Brain microvascular endothelial cell (primary cell): Measurements from ENCODE around the gene LIF.

Experiments
- DNase-seq: peaks from one replicate; pipeline ENCODE4 v3.0.0-alpha.2; 2020
- H3K27ac ChIP-seq: fragments of 250-450 bp; sonication (Bioruptor Pico); 2 replicates; pipeline ENCODE4 v1.5.1; 2020; ENCODE audit warnings: mild to moderate bottlenecking, moderate library complexity
- H3K27me3 ChIP-seq: fragments of 250-450 bp; sonication (Bioruptor Pico); replicated peaks from 2 replicates; pipeline ENCODE4 v1.5.1; 2020; ENCODE audit warnings: mild to moderate bottlenecking
- H3K36me3 ChIP-seq: fragments of 250-450 bp; sonication (Bioruptor Pico); replicated peaks from 2 replicates; pipeline ENCODE4 v1.5.1; 2020; ENCODE audit warnings: mild to moderate bottlenecking
- H3K4me3 ChIP-seq: 2 replicates; pipeline ENCODE4 v1.5.1; 2011; ENCODE audit warnings: low read depth, mild to moderate bottlenecking, control low read depth, low read length, moderate library complexity
- CTCF ChIP-seq: IDR thresholded peaks from 2 replicates; pipeline ENCODE4 v1.5.1; 2011; ENCODE audit warnings: low read depth, mild to moderate bottlenecking, moderate library complexity, low read length, control low read depth, inconsistent platforms; ENCODE audit errors: missing control alignments
- in situ Hi-C: cut with HindIII; loops from 2 replicates; pipeline ENCODE4 v1.10.0; 2017; ENCODE audit warnings: low sequenced_read_pairs, low pct_ligation_motif_present

LIF gene

GRCh38 chr22:30285176-30285845 is 38.8 kb upstream of the LIF start:
- no peak overlapping the region for H3K27ac ChIP-seq
- no peak for TF ChIP-seq CTCF
- no peaks in the 10 kb centered on the region for H3K36me3 ChIP-seq
- DNase-seq: no peak
- H3K4me3 ChIP-seq: no peak overlapping the region
- H3K27me3 ChIP-seq: no peaks in the 10 kb centered on the region
- in situ Hi-C loops: no loop called here

GRCh38 chr22:30284666-30285065 is 38.1 kb upstream of the LIF start:
- H3K27ac ChIP-seq: no peak overlapping the region
- H3K36me3 ChIP-seq: no peaks in the 10 kb centered on the region
- no peak for TF ChIP-seq CTCF
- no peaks in the 10 kb centered on the region for H3K27me3 ChIP-seq
- H3K4me3 ChIP-seq: no peak overlapping the region
- in situ Hi-C loops: no loop called here
- no peak for DNase-seq

GRCh38 chr22:30284172-30284571 is 37.6 kb upstream of the LIF start:
- no peak overlapping the region for H3K4me3 ChIP-seq
- no peak overlapping the region for H3K27ac ChIP-seq
- DNase-seq: no peak
- no peak for TF ChIP-seq CTCF
- H3K36me3 ChIP-seq: no peaks in the 10 kb centered on the region
- H3K27me3 ChIP-seq: no peaks in the 10 kb centered on the region
- in situ Hi-C loops: no loop called here

GRCh38 chr22:30283342-30283741 is 36.8 kb upstream of the LIF start:
- in situ Hi-C loops: no loop called here
- no peaks in the 10 kb centered on the region for H3K27me3 ChIP-seq
- no peak overlapping the region for H3K4me3 ChIP-seq
- no peak overlapping the region for H3K27ac ChIP-seq
- no peak for TF ChIP-seq CTCF
- no peak for DNase-seq
- no peaks in the 10 kb centered on the region for H3K36me3 ChIP-seq

GRCh38 chr22:30282616-30283046 is 36.1 kb upstream of the LIF start:
- H3K4me3 ChIP-seq: no peak overlapping the region
- DNase-seq: no peak
- in situ Hi-C loops: no loop called here
- no peak overlapping the region for H3K27ac ChIP-seq
- no peak for TF ChIP-seq CTCF
- no peaks in the 10 kb centered on the region for H3K27me3 ChIP-seq
- no peaks in the 10 kb centered on the region for H3K36me3 ChIP-seq

- DNase-seq: peak; percentile 33
- Histone ChIP-seq H3K36me3 (no peaks in the 10 kb centered on the region), H3K27ac (no peak overlapping the region), H3K4me3 (no peak overlapping the region), H3K27me3 (no peaks in the 10 kb centered on the region)
- TF ChIP-seq CTCF: no peak
- in situ Hi-C loops: no loop called here
Measured at GRCh38 chr22:30280505-30280904, 33.9 kb upstream of the LIF start.
